ENCODE results near the gene KIAA0232.

The KIAA0232 gene

GRCh38 chr4:6920171-6920570, 137.6 kb downstream of the KIAA0232 start:
- no peak for DNase-seq

- no peak for DNase-seq
Measured at GRCh38 chr4:6923507-6923906, 141.0 kb downstream of the KIAA0232 start.

GRCh38 chr4:6924361-6924779, 141.8 kb downstream of the KIAA0232 start:
- no peak for DNase-seq

- DNase-seq = peak; percentile 33 to 44
Measured at GRCh38 chr4:6925357-6925836, 142.9 kb downstream of the KIAA0232 start.

- DNase-seq = peak in 1 of 2 donors; percentile 17
Measured at GRCh38 chr4:6926081-6926480, 143.6 kb downstream of the KIAA0232 start.

- peak; percentile 57 to 69 for DNase-seq
Measured at GRCh38 chr4:6926681-6927478, 144.4 kb downstream of the KIAA0232 start.

GRCh38 chr4:6928081-6928480, 145.6 kb downstream of the KIAA0232 start:
- no peak for DNase-seq

GRCh38 chr4:6929339-6929811, 146.8 kb downstream of the KIAA0232 start:
- DNase-seq = no peak

GRCh38 chr4:6929812-6930464, 147.4 kb downstream of the KIAA0232 start:
- peak in 1 of 2 donors; percentile 28 for DNase-seq

- no peak for DNase-seq
Measured at GRCh38 chr4:6932475-6932874, 149.9 kb downstream of the KIAA0232 start.

- no peak for DNase-seq
Measured at GRCh38 chr4:6932918-6933317, 150.4 kb downstream of the KIAA0232 start.
